GM19468 (cell line): ENCODE data around the gene TFDP1.

ENCODE experiments used
- ATAC-seq: cut with Tn5 transposase; IDR thresholded peaks from one replicate; pipeline ENCODE4 v1.9.1; 2021; ENCODE audit warnings: mild to moderate bottlenecking, moderate library complexity, moderate number of reproducible peaks; ENCODE audit not compliant: unreplicated experiment; ENCODE audit errors: extremely low read depth

TFDP1 gene

DNA sequence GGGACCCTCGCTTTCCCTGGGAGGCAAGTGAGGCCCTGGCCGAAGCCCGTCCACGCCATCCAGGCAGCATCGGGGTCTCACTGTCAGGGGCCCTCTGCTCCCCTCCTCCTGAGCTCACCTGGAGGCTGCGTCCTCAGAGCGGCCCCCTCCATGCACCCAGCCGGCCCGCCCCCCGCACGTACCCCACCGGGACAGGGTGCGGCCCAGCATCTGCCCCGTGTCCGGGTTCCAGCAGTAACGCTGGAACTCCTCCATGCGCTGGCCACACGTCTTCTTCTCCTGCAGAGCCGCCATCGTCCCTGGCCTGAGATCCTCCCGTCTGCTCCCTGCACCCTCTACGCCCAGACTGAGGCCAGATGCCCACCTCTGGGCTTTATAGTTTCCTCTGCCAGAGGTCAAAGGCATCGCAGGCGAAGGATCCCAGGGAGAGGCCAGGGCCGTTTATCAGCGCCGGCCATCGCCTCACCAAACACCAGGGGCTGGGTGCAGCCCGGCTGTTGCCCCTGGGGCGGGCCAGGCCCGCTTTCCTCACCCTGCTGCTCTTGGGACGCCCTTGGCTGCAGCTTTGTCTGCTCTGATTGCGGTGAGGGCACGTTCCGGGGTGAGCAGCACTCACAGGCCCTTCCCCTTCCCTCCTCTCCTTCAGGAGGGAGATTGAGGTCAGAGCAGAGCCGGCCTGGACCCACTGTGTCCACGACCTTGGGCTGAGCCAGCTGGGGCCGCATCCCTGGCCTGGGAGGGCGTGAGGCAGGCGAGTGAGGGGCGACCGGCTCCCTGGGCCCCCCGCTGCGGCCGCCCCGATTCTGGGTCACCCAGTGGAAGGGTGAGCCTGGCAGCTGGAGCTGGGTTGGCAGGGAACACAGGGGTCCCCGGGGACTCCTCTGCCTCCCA, 73.5 kb downstream of the TFDP1 start, which contains the start of gene ATP4B:
ATP4B (minus strand) TSS at position 348 of the 891 bp plus-strand sequence; CDS start at position 294, 54 bp downstream.
- ATAC-seq, result no peak

DNA sequence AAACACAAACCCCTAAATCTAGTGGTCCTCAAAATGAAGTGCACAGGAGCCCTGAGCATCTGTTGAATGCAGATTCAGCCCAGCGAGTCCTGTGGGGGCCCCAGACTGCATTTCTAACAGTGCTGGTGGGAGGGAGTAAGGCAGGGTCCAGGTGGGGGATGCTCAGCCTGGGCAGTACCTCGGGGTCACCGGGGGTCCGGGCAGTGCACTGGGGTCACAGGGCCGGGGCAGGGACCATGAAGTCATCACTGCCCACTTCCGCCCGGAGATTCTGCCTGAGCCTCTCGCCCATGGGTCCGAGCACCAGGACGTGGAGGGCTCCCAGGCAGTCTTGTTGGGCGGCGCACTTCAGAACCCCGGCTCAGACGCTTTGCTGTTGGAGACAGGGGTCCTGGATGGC, 74.3 kb downstream of the TFDP1 start:
- no peak for ATAC-seq

DNA sequence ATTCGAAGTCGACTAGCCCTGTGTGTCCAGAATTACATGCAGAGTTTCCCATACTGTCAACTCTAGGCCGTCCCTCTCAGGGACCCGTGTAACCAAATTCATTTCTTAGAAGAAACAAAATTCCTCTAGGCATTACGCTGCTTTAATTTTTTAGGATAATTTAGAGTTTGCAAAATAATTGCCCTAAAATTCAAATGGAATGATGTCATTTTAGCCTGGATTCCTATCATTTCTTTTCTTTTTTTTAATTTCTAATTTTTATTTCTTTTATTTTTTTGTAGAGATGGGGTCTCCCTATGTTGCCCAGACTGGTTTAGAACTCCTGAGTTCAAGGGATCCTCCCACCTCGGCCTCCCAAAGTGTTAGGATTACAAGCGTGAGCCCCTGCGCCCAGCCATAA, 74.8 kb downstream of the TFDP1 start:
- no peak for ATAC-seq

DNA sequence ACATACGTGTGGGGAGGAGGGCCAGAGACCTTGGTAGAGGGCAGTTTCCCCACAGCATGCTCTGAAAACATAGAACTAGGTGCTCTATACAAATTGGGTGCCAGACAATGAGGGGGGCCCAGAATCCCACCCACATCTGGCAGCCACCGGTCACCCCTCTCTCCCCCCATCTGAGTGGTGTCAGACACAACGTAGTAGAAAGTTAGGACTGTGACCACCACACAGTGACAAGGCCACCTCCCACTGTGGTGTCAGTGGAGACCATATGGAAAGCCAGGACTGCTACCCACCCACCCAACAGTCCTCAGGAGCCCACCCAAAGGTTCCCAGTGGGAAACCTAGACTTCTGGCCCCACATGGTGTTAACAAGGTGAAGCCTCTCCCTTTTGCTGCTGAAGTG, 75.5 kb downstream of the TFDP1 start:
- ATAC-seq, result no peak

DNA sequence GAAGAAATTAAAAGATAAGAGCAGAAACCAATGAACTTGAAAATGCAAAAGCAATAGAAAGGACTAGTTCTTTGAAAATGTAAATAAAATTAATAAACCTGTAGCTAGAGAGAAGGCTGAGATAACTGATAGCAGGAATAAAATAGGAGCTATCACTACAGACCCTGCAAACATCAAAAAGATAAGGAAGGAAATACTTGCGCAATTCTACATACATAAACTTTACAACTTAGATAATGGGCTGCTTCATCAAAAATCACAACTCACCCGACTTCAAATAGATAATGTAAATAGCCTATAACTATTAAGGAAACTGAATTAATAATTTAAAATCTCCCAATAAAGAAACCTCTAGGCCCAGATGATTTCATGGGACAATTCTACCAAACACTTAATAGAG, 77.0 kb downstream of the TFDP1 start:
- ATAC-seq, result no peak

DNA sequence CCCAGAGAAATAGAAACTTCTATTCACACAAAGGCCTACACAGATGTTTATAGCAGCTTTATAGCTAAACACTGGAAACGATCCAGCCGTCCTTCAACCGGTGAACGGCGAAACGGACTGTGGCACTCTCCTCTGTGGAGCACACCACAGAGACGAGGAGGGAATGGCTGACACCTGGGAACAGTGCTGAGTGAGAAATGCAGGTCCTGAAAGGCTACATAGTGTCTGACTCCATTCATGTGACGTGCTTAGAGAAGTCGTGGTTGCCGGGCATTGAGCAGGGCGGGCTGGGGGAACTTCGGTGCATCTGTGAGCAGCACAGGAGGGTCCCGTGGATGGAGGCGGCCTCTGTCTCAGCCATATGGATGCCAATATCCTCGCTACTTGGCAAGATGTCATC, 79.4 kb downstream of the TFDP1 start:
- no peak for ATAC-seq

DNA sequence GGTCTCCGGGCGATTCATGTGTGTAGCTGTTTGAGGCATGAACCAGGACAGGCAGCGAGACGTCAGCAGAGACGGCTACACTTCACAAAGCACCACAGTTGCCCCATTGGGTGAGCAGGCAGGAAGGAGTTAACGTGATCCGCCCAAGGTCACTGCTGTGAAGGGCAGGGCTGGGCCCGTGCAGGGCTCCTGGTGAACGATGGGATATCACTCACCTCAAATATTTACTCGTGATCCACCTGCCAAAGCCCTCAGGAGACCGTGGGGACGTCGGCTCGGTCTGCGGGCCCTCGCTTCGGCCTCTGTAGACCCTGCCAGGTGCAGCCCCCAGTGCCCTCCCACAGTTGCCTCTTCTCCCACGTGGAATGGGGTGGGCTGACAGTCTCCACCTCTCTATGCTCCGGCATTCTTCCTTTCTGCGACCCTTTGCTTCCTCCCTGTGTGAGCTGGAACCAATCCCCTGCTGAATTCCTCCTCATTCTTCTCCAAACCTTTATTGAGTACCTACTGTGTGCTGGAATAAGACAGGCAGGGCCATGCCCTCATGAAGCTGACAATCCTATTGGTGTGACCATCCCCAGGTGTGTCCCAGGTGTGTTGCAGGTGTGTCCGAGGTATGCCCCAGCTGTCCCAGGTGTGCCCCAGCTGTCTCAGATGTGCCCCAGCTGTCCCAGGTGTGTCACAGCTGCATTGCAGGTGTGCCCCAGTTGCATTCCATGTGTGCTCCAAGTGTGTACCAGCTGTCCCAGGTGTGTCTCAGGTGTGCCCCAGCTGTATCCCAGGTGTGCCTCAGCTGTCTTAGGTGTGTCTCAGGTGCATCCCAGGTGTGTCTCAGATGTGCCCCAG, 80.4 kb downstream of the TFDP1 start:
- ATAC-seq, result no peak

DNA sequence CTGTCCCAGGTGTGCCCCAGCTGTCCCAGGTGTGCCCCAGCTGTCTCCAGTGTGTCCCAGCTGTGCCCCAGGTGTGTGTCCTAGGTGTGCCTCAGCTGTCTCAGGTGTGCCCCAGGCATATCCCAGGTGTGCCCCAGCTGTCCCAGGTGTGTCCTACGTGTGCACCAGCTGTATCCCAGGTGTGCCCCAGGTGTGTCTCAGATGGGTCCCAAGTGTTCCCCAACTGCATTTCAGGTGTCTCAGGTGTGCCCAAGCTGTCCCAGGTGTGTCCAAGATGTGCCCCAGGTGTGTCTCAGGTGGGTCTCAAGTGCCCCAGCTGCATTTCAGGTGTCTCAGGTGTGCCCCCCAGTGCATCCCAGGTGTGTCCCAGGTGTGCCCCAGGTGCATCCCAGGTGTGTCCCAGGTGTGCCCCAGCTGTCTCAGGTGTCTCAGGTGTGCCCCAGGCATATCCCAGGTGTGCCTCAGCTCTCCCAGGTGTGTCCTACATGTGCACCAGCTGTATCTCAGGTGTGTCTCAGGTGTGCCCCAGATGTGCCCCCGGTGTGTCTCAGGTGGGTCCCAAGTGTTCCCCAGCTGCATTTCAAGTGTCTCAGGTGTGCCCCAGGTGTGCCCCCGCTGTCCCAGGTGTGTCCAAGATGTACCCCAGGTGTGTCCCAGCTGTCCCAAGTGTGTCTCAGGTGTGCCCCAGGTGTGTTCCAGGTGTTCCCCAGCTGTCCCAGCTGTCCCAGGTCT, 81.2 kb downstream of the TFDP1 start:
- no peak for ATAC-seq

DNA sequence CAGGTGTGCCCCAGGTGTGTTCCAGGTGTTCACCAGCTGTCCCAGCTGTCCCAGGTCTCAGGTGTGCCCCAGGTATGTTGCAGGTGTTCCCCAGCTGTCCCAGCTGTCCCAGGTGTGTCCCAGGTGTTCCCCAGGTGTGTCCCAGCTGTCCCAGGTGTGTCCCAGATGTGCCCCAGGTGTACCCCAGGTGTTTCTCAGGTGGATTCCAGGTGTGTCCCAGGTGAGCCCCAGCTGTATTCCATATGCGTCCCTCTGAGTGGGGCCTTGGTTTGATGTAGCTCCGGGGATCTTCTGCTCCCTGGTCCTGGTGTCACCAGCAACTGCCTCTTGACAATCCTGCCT, 81.7 kb downstream of the TFDP1 start:
- ATAC-seq, result no peak

DNA sequence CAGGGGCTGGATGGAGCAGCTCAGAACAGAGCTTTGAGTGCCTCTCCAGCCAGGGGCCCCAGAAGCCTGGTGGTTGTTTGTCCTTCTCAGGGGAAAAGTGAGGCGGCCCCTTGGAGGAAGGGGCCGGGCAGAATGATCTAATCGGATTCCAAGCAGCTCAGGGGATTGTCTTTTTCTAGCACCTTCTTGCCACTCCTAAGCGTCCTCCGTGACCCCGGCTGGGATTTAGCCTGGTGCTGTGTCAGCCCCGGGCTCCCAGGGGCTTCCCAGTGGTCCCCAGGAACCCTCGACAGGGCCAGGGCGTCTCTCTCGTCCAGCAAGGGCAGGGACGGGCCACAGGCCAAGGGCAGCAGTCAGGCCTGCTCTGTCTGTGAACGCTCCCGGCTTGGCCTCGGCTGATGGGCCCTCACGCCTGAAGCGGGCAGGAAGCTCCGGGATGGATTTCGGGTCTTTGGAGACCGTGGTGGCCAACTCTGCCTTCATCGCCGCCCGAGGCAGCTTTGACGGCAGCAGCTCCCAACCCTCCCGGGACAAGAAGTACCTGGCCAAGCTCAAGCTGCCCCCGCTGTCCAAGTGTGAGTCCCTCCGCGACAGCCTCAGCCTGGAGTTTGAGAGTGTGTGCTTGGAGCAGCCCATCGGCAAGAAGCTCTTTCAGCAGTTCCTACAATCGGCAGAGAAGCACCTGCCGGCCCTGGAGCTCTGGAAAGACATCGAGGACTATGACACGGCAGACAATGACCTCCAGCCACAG, 82.6 kb downstream of the TFDP1 start, which contains the start of gene GRK1:
GRK1 (plus strand) TSS at position 269 of the 751 bp plus-strand sequence; CDS start at position 437, 168 bp downstream.
- ATAC-seq, result no peak

DNA sequence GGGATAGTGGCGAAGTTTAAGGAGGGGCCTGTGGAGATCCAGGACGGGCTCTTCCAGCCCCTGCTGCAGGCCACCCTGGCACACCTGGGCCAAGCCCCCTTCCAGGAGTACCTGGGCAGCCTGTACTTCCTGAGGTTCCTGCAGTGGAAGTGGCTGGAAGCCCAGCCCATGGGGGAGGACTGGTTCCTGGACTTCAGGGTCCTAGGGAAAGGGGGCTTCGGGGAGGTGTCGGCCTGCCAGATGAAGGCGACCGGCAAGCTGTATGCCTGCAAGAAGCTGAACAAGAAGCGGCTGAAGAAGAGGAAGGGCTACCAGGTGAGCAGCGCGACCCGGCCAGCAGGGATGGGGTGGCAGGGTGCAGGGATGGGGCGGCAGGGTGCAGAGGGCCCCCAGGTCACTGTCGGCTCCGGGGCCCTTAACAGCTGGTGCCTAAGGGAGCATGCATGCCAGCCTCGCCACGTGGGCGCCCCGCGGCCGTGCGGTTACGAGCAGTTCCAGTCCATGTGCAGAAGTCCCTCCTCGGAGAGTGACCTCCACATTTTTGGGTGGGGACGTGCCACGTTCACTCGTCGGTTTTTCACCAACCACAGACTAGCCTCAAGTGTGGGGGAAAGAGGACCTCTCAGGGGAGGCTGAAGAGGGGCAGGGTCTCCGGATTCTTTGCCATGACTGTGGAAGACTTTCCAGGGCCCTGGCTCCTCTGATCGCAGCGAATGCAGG, 83.4 kb downstream of the TFDP1 start:
- no peak for ATAC-seq

DNA sequence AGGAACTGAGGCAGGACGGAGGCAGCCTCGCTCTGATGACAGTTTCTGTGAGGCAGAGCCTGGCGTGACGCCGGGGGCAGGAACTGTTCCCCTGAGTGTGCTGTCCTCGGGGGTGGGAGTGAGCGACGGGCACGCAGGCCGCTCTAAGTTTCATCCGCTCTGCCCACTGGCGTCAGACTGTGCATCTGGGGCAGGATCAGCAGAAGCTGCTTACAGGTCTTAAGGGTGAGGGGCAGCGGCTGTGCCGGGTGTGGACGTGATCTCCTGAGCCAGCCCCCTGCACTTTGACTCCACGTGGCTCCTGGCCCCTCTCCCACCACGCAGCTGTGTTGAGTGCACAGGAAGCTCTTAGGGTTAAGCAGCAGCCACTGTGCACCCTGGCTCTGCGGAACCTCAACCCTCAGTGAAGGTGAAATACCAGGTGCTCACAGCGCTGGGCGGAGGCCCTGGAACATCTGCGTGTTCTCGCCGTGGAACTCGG, 84.0 kb downstream of the TFDP1 start:
- no peak for ATAC-seq

DNA sequence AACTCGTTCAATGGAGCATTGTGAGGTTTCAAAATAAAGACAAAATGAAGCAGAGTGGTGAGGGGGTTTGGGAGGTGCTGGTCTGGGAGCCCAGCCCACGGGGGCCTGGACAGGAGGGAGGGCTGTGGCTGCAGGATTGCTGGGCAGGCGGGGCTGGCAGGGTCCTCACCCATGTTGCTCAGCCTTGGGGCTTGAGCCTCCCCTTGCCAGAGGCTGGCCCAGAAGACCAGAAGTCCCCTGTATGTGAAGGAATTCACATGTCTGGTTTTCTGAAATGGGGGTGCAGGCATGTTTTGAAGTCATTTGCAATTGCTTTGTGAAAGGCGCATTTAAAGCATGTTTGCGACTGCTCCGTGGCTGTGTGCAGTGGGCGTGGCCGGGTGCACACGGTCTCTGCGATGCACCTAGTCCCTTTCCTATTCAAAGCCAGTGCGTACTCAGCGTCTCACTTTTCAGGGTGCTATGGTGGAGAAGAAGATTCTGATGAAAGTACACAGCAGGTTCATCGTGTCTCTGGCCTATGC, 84.7 kb downstream of the TFDP1 start:
- no peak for ATAC-seq

DNA sequence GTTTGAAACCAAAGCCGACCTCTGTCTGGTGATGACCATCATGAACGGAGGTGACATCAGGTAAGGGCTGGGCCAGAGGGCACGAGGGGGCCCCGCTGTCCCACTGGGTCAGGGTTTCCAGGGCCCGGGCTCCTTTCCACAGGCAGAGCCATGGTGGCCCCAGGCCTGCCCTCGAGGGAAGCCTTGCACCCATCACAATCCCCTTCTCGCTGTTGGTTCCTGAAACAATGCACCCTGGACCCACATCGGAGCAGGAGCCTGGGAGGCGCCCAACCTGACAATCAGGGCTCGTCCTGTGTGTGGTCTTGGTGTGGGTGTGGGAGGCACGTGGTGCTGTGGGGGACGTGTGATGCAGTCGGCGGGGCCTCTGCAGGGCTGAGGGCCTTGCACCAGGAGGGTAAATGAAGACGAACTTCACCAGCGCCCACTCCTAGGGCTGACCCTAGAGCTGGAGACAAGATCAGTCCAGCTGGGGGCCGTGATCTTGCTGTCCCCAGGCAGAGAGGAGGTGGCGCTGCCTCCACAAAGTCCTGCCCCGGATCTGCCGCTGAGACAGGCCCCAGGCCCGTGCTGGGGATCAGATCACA, 85.3 kb downstream of the TFDP1 start:
- ATAC-seq, result no peak

DNA sequence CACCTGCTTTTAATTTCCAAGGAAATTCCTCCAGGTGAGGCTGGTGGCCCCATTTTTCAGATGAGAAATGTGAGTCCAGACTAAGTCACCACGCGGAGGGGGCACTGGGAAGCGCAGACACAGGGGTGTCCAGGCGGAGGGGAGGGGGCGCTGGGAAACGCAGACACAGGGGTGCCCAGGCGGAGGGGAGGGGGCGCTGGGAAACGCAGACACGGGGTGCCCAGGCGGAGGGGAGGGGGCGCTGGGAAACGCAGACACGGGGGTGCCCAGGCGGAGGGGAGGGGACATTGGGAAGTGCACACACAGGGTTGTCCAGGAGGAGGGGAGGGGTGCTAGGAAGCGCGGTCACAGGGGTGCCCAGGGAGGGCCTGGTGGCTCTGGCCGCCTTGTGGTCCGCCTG, 86.0 kb downstream of the TFDP1 start:
- ATAC-seq, result no peak

DNA sequence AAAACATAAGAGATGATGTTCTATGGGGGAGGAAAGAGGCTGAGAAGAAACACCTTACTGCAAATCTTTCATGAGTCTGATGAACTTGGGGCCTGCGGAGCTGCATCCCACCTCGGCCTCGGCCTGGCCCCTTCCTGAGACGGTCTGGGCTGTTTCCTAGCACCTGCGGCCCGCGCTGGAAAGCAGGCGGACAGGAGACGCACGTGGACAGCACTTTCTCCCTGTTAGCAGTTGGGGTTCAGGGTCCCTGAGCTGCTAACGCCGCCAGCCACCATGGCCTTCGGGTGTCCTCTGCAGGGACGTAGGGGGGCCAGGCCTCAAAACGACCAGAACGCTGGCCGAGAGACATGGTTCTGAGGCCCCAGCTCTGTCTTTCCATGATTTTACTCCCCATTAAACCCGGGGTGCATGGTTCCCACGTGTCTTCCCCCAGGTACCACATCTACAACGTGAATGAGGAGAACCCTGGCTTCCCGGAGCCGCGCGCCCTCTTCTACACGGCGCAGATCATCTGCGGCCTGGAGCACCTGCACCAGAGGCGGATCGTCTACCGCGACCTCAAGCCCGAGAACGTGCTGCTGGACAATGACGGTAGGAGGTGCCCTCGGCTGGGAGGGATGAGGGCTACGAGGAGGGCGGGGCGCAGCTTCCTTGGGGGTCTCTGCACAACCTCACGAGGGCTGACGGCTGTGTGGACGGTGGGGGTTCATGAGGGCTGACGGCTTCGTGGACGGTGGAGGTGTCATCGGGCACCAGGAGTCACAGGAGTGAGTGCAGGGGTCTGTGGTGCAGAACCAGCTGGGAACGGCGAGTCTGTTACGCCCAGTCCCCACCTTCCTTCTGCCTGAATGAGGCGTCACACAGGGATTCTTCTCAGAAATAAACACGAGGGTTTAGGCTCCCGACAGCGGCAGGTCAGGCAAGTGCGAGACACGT, 86.8 kb downstream of the TFDP1 start:
- no peak for ATAC-seq

DNA sequence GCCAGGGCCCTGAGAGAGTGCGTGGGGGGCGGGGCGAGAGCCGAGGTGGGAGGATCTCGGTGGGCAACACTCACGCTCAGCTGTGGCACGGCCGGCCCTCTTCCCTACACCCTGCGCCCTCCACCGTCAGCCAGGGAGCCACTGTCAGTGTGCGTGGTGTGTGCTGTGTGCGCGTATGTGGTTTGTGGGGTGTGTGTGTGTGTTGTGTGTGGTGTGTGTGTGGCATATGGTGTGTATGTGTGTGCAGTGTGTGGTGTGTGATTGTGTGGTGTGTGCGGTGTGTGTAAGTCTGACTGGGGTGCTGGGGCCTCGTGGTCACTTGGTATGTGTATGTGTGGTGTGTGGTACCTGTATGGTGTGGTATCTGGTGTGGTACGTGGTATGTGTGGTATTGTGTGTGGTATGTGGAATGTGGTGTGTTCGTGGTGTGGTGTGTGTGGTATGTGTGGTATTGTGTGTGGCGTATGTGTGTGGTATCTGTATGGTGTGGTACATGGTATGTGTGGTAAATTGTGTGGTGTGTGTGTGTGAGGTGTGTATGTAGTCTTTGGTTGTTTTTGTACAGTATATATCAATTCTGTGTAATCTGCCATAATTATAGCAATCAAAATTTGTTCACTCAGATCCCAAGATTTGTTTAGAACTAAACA, 87.6 kb downstream of the TFDP1 start:
- no peak for ATAC-seq
